Nucleus accumbens (tissue), 56 donors: ENCODE measurements around the gene ATP6V0E2.
A peak's percentile ranks its signal among the peaks of the same experiment; 100 is the strongest.
"Not testable (repeated sequence)": the region's sequence is repeated elsewhere in the genome, so short reads cannot be mapped to it uniquely, and the experiment has no call there.

Source experiments
- DNase-seq, 56 donors: peaks; one replicate each; lab custom pipeline; 2025; lab: John Stamatoyannopoulos, UW

ATP6V0E2 gene

GRCh38 chr7:149874644-149875028 is 867 bp downstream of the ATP6V0E2 start:
- DNase-seq = no peak

- DNase-seq = no peak
Measured at GRCh38 chr7:149875396-149875795, 1.6 kb downstream of the ATP6V0E2 start.

- DNase-seq = no peak
Measured at GRCh38 chr7:149877890-149878522, 4.2 kb downstream of the ATP6V0E2 start.

- no peak for DNase-seq
Measured at GRCh38 chr7:149878523-149878921, 4.8 kb downstream of the ATP6V0E2 start.

- DNase-seq = no peak
Measured at GRCh38 chr7:149879271-149879743, 5.5 kb downstream of the ATP6V0E2 start.

- DNase-seq = no peak
Measured at GRCh38 chr7:149879766-149880637, 6.2 kb downstream of the ATP6V0E2 start.

GRCh38 chr7:149880638-149881311 is 7.0 kb downstream of the ATP6V0E2 start:
- peak in 52 of 56 donors; percentile 28 to 87 (median 68) for DNase-seq

- DNase-seq = no peak
Measured at GRCh38 chr7:149881328-149882247, 7.8 kb downstream of the ATP6V0E2 start.

GRCh38 chr7:149882248-149883047 is 8.7 kb downstream of the ATP6V0E2 start:
- DNase-seq = peak in 41 of 56 donors; percentile 32 to 76 (median 60)

- DNase-seq = no peak
Measured at GRCh38 chr7:149883048-149883438, 9.3 kb downstream of the ATP6V0E2 start.

- DNase-seq = peak in 40 of 56 donors; percentile 29 to 82 (median 60)
Measured at GRCh38 chr7:149883452-149883861, 9.7 kb downstream of the ATP6V0E2 start.

GRCh38 chr7:149884016-149884415 is 10.2 kb downstream of the ATP6V0E2 start:
- no peak for DNase-seq

GRCh38 chr7:149884541-149884940 is 10.8 kb downstream of the ATP6V0E2 start:
- DNase-seq = no peak

- DNase-seq = no peak
Measured at GRCh38 chr7:149885191-149886017, 11.6 kb downstream of the ATP6V0E2 start.

GRCh38 chr7:149886018-149886415 is 12.2 kb downstream of the ATP6V0E2 start:
- no peak for DNase-seq

- no peak for DNase-seq
Measured at GRCh38 chr7:149887311-149887710, 13.5 kb downstream of the ATP6V0E2 start.

GRCh38 chr7:149890715-149891114 is 16.9 kb downstream of the ATP6V0E2 start:
- not testable (repeated sequence) for DNase-seq

GRCh38 chr7:149894957-149895356 is 21.2 kb downstream of the ATP6V0E2 start:
- DNase-seq = not testable (repeated sequence)
